Measurements from ENCODE around the gene RIPK1. TPM values are rescaled to one million over a fixed set of nuclear protein-coding genes. Genes with fewer than 3 reads are reported as not detected.

The RIPK1 gene
- total and polyA plus RNA-seq, 9 of the 15 experiments (the other 6 are each of a cell fraction or from before 2014, with no cell fraction given), result 3.8 to 24.9 (median 17.7) TPM

DNA sequence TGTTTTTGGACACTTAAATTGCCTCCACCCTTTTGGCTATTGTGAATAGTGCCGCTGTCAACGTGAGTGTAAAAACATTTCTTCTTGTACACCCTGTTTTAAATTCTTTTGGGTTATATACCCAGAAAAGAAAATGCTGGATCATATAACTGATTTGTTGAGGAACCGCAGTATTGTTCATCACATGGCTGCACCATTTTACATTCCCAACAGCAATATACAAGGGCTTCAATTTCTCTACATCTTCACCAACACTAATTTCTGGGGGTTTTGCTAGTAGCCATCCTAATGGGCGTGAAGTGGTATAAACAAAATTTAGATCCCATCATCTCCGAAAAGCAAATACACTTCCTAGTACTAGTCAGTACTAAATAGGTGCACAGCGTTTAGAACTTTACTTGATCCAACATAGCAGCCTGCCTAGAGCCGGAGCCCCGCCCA is 49.6 kb downstream of the RIPK1 start (continued):
- TF ChIP-seq, protein P1, sequence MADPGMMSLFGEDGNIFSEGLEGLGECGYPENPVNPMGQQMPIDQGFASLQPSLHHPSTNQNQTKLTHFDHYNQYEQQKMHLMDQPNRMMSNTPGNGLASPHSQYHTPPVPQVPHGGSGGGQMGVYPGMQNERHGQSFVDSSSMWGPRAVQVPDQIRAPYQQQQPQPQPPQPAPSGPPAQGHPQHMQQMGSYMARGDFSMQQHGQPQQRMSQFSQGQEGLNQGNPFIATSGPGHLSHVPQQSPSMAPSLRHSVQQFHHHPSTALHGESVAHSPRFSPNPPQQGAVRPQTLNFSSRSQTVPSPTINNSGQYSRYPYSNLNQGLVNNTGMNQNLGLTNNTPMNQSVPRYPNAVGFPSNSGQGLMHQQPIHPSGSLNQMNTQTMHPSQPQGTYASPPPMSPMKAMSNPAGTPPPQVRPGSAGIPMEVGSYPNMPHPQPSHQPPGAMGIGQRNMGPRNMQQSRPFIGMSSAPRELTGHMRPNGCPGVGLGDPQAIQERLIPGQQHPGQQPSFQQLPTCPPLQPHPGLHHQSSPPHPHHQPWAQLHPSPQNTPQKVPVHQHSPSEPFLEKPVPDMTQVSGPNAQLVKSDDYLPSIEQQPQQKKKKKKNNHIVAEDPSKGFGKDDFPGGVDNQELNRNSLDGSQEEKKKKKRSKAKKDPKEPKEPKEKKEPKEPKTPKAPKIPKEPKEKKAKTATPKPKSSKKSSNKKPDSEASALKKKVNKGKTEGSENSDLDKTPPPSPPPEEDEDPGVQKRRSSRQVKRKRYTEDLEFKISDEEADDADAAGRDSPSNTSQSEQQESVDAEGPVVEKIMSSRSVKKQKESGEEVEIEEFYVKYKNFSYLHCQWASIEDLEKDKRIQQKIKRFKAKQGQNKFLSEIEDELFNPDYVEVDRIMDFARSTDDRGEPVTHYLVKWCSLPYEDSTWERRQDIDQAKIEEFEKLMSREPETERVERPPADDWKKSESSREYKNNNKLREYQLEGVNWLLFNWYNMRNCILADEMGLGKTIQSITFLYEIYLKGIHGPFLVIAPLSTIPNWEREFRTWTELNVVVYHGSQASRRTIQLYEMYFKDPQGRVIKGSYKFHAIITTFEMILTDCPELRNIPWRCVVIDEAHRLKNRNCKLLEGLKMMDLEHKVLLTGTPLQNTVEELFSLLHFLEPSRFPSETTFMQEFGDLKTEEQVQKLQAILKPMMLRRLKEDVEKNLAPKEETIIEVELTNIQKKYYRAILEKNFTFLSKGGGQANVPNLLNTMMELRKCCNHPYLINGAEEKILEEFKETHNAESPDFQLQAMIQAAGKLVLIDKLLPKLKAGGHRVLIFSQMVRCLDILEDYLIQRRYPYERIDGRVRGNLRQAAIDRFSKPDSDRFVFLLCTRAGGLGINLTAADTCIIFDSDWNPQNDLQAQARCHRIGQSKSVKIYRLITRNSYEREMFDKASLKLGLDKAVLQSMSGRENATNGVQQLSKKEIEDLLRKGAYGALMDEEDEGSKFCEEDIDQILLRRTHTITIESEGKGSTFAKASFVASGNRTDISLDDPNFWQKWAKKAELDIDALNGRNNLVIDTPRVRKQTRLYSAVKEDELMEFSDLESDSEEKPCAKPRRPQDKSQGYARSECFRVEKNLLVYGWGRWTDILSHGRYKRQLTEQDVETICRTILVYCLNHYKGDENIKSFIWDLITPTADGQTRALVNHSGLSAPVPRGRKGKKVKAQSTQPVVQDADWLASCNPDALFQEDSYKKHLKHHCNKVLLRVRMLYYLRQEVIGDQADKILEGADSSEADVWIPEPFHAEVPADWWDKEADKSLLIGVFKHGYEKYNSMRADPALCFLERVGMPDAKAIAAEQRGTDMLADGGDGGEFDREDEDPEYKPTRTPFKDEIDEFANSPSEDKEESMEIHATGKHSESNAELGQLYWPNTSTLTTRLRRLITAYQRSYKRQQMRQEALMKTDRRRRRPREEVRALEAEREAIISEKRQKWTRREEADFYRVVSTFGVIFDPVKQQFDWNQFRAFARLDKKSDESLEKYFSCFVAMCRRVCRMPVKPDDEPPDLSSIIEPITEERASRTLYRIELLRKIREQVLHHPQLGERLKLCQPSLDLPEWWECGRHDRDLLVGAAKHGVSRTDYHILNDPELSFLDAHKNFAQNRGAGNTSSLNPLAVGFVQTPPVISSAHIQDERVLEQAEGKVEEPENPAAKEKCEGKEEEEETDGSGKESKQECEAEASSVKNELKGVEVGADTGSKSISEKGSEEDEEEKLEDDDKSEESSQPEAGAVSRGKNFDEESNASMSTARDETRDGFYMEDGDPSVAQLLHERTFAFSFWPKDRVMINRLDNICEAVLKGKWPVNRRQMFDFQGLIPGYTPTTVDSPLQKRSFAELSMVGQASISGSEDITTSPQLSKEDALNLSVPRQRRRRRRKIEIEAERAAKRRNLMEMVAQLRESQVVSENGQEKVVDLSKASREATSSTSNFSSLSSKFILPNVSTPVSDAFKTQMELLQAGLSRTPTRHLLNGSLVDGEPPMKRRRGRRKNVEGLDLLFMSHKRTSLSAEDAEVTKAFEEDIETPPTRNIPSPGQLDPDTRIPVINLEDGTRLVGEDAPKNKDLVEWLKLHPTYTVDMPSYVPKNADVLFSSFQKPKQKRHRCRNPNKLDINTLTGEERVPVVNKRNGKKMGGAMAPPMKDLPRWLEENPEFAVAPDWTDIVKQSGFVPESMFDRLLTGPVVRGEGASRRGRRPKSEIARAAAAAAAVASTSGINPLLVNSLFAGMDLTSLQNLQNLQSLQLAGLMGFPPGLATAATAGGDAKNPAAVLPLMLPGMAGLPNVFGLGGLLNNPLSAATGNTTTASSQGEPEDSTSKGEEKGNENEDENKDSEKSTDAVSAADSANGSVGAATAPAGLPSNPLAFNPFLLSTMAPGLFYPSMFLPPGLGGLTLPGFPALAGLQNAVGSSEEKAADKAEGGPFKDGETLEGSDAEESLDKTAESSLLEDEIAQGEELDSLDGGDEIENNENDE (IDR thresholded peaks at IDR 0.05; ENCODE audit: low read depth, low read length), result no peak
- TF ChIP-seq CBX8 (IDR thresholded peaks at IDR 0.05; ENCODE audit: borderline replicate concordance, extremely low read depth, low read depth, low read length, poor library complexity, severe bottlenecking), result no peak
- TF ChIP-seq MYNN (IDR thresholded peaks at IDR 0.05), result no peak
- TF ChIP-seq MYNN (CRISPR knock-in tag; IDR thresholded peaks at IDR 0.05), result no peak
- 0 out of 2 replicates have a peak, but pooled peaks have one; percentile 24 for TF ChIP-seq MXI1 (IDR thresholded peaks at IDR 0.05; ENCODE audit: low read depth, low read length)
- no peak for TF ChIP-seq FUS (optimal IDR thresholded peaks at IDR 0.05; ENCODE audit: low read depth, low read length)
- TF ChIP-seq, protein P2, sequence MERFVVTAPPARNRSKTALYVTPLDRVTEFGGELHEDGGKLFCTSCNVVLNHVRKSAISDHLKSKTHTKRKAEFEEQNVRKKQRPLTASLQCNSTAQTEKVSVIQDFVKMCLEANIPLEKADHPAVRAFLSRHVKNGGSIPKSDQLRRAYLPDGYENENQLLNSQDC (CRISPR knock-in tag; IDR thresholded peaks at IDR 0.05), result peak; percentile 71; the same call in 1 of the 2 replicates
- no peak for TF ChIP-seq HMG20B (CRISPR knock-in tag; IDR thresholded peaks at IDR 0.05)
- TF ChIP-seq, protein P3, sequence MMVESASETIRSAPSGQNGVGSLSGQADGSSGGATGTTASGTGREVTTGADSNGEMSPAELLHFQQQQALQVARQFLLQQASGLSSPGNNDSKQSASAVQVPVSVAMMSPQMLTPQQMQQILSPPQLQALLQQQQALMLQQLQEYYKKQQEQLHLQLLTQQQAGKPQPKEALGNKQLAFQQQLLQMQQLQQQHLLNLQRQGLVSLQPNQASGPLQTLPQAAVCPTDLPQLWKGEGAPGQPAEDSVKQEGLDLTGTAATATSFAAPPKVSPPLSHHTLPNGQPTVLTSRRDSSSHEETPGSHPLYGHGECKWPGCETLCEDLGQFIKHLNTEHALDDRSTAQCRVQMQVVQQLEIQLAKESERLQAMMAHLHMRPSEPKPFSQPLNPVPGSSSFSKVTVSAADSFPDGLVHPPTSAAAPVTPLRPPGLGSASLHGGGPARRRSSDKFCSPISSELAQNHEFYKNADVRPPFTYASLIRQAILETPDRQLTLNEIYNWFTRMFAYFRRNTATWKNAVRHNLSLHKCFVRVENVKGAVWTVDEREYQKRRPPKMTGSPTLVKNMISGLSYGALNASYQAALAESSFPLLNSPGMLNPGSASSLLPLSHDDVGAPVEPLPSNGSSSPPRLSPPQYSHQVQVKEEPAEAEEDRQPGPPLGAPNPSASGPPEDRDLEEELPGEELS (CRISPR knock-in tag; IDR thresholded peaks at IDR 0.05; ENCODE audit: borderline replicate concordance), result no peak
- TF ChIP-seq, protein P4, sequence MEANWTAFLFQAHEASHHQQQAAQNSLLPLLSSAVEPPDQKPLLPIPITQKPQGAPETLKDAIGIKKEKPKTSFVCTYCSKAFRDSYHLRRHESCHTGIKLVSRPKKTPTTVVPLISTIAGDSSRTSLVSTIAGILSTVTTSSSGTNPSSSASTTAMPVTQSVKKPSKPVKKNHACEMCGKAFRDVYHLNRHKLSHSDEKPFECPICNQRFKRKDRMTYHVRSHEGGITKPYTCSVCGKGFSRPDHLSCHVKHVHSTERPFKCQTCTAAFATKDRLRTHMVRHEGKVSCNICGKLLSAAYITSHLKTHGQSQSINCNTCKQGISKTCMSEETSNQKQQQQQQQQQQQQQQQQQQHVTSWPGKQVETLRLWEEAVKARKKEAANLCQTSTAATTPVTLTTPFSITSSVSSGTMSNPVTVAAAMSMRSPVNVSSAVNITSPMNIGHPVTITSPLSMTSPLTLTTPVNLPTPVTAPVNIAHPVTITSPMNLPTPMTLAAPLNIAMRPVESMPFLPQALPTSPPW (CRISPR knock-in tag; IDR thresholded peaks at IDR 0.05), result no peak
- TF ChIP-seq, protein P5, sequence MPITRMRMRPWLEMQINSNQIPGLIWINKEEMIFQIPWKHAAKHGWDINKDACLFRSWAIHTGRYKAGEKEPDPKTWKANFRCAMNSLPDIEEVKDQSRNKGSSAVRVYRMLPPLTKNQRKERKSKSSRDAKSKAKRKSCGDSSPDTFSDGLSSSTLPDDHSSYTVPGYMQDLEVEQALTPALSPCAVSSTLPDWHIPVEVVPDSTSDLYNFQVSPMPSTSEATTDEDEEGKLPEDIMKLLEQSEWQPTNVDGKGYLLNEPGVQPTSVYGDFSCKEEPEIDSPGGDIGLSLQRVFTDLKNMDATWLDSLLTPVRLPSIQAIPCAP (CRISPR knock-in tag; IDR thresholded peaks at IDR 0.05; ENCODE audit: borderline replicate concordance), result no peak
- TF ChIP-seq CBFB (CRISPR knock-in tag; IDR thresholded peaks at IDR 0.05), result no peak
